H1 (cell line): ENCODE results near the gene CD7. TPM values are rescaled to one million over a fixed set of nuclear protein-coding genes. Genes with fewer than 3 reads are reported as not detected.

Source experiments
- CTCF ChIA-PET: fragments of 300-600 bp; sonication (Branson Sonifier 250); formaldehyde crosslinking; loops from one replicate; lab custom pipeline; 2021; ENCODE audit not compliant: partially characterized antibody; lab: Charles Lee
- POLR2A ChIA-PET: fragments of 300-600 bp; sonication (Branson Sonifier 250); formaldehyde crosslinking; loops from one replicate; lab custom pipeline; 2021; ENCODE audit warnings: inconsistent platforms; ENCODE audit not compliant: partially characterized antibody; lab: Charles Lee
- DNase-seq, 2 experiments: peaks; one replicate each; pipeline versions ENCODE4 v3.0.0 to v3.0.0-alpha.2; 2010 to 2022; ENCODE audit warnings: low spot score in 2 of 2, low read depth in 1 of 2, mixed read lengths in 1 of 2
- FAIRE-seq: peaks from 2 replicates; lab custom pipeline; 2011; peaks lifted over from hg19 to GRCh38; lab: Jason Lieb, UNC
- H2AFZ ChIP-seq: 2 replicates; pipeline ENCODE4 v1.8.1; 2012; ENCODE audit warnings: low read length, inconsistent platforms
- H2AK5ac ChIP-seq: 2 replicates; pipeline ENCODE4 v1.6.1; 2013; ENCODE audit warnings: low read depth, low read length
- H2BK120ac ChIP-seq: replicated peaks from 2 replicates; pipeline ENCODE3; 2013; ENCODE audit warnings: low read depth, low read length, inconsistent platforms
- H2BK12ac ChIP-seq: 2 replicates; pipeline ENCODE4 v1.6.1; 2013; ENCODE audit warnings: low read depth, low read length
- H2BK15ac ChIP-seq: 2 replicates; pipeline ENCODE4 v1.6.1; 2013; ENCODE audit warnings: low read length
- H2BK20ac ChIP-seq: 2 replicates; pipeline ENCODE4 v1.6.1; 2013; ENCODE audit warnings: low read length
- H2BK5ac ChIP-seq: 2 replicates; pipeline ENCODE4 v1.6.1; 2013; ENCODE audit warnings: low read depth, low read length
- H3K14ac ChIP-seq: 2 replicates; pipeline ENCODE4 v1.6.1; 2013; ENCODE audit warnings: inconsistent platforms; ENCODE audit not compliant: insufficient read length
- H3K18ac ChIP-seq: 2 replicates; pipeline ENCODE4 v1.6.1; 2013; ENCODE audit warnings: low read length; ENCODE audit errors: extremely low read depth
- H3K23ac ChIP-seq: 2 replicates; pipeline ENCODE4 v1.6.1; 2013; ENCODE audit warnings: inconsistent platforms; ENCODE audit not compliant: insufficient read length
- H3K23me2 ChIP-seq: 2 replicates; pipeline ENCODE4 v1.6.1; 2013; ENCODE audit warnings: low read depth, low read length
- H3K27ac ChIP-seq: 2 replicates; pipeline ENCODE4 v1.6.1; 2011; ENCODE audit warnings: low read depth, low read length, inconsistent platforms
- H3K27me3 ChIP-seq, 4 experiments: replicated peaks in 1 of 4; 1 replicate in 1 of 4; 2 replicates in 3 of 4; pipeline versions ENCODE4 v1.6.1 to v1.8.1; 2011 to 2013; ENCODE audit warnings: low read length in 3 of 4, mild to moderate bottlenecking in 3 of 4, inconsistent platforms in 2 of 4, mixed read lengths in 2 of 4, moderate library complexity in 1 of 4; ENCODE audit not compliant: control insufficient read depth in 3 of 4, insufficient read depth in 3 of 4; ENCODE audit errors: extremely low read depth in 1 of 4
- H3K36me3 ChIP-seq, 4 experiments: 2 replicates each; pipeline versions ENCODE4 v1.6.1 to v1.8.1; 2011 to 2013; ENCODE audit warnings: mild to moderate bottlenecking in 4 of 4, low read length in 3 of 4, moderate library complexity in 2 of 4, control low read depth in 1 of 4, inconsistent platforms in 1 of 4; ENCODE audit not compliant: insufficient read depth in 4 of 4, control insufficient read depth in 2 of 4
- H3K4ac ChIP-seq: replicated peaks from 2 replicates; pipeline ENCODE3; 2013; ENCODE audit warnings: low read length, low read depth, mixed read lengths, inconsistent platforms; ENCODE audit not compliant: insufficient read length
- H3K4me1 ChIP-seq, 4 experiments: replicated peaks in 1 of 4; 1 replicate in 1 of 4; 2 replicates in 3 of 4; pipeline versions ENCODE4 v1.6.1 to v1.8.1; 2011 to 2013; ENCODE audit warnings: low read length in 3 of 4, inconsistent platforms in 2 of 4, mixed read lengths in 1 of 4; ENCODE audit not compliant: insufficient read depth in 4 of 4, control insufficient read depth in 3 of 4
- H3K4me2 ChIP-seq, 2 experiments: 2 replicates each; pipeline versions ENCODE4 v1.6.1 to v1.8.1; 2011 to 2013; ENCODE audit warnings: low read depth in 2 of 2, low read length in 2 of 2, control low read depth in 1 of 2, inconsistent platforms in 1 of 2, mild to moderate bottlenecking in 1 of 2; ENCODE audit not compliant: insufficient read depth in 1 of 2
- H3K4me3 ChIP-seq, 4 experiments: fragments of 200-600, 300-600 bp in 1 of 4; sonication (generic), shearing (Covaris generic), sonication (Bioruptor Twin) in 1 of 4; 2 replicates each; pipeline versions ENCODE4 v1.5.1 to v1.8.1; 2011 to 2016; ENCODE audit warnings: low read length in 4 of 4, low read depth in 3 of 4, control low read depth in 2 of 4, inconsistent platforms in 2 of 4, mild to moderate bottlenecking in 2 of 4, mixed read lengths in 1 of 4, moderate library complexity in 1 of 4; ENCODE audit not compliant: insufficient read depth in 2 of 4; ENCODE audit errors: extremely low read depth in 1 of 4
- H3K56ac ChIP-seq: replicated peaks from 2 replicates; pipeline ENCODE3; 2013; ENCODE audit warnings: low read depth, mild to moderate bottlenecking, mixed read lengths, low read length, inconsistent platforms; ENCODE audit not compliant: insufficient read length
- H3K79me1 ChIP-seq: 2 replicates; pipeline ENCODE4 v1.6.1; 2013; ENCODE audit warnings: low read depth, low read length, control low read depth
- H3K79me2 ChIP-seq, 2 experiments: 2 replicates each; pipeline versions ENCODE4 v1.6.1 to v1.8.1; 2012 to 2013; ENCODE audit warnings: low read length in 2 of 2, mild to moderate bottlenecking in 2 of 2, inconsistent platforms in 1 of 2; ENCODE audit not compliant: insufficient read depth in 2 of 2, control insufficient read depth in 1 of 2
- H3K9ac ChIP-seq, 4 experiments: replicated peaks in 1 of 4; 1 replicate in 1 of 4; 2 replicates in 3 of 4; pipeline versions ENCODE4 v1.6.1 to v1.8.1; 2011 to 2013; ENCODE audit warnings: low read depth in 3 of 4, low read length in 3 of 4, control low read depth in 2 of 4, mild to moderate bottlenecking in 2 of 4, moderate library complexity in 2 of 4, inconsistent platforms in 1 of 4; ENCODE audit errors: extremely low read depth in 1 of 4
- H3K9me3 ChIP-seq, 2 experiments: 2 replicates each; pipeline versions ENCODE4 v1.6.1 to v1.8.1; 2012 to 2013; ENCODE audit warnings: mild to moderate bottlenecking in 2 of 2, moderate library complexity in 2 of 2, control low read depth in 1 of 2, inconsistent platforms in 1 of 2, low read depth in 1 of 2, low read length in 1 of 2, mixed read lengths in 1 of 2; ENCODE audit not compliant: insufficient read depth in 2 of 2
- H4K20me1 ChIP-seq, 2 experiments: replicated peaks in 1 of 2; 2 replicates each; pipeline versions ENCODE3 to v1.8.1; 2011 to 2013; ENCODE audit warnings: inconsistent platforms in 2 of 2, low read length in 2 of 2, mild to moderate bottlenecking in 1 of 2; ENCODE audit not compliant: insufficient read depth in 2 of 2, control insufficient read depth in 1 of 2
- H4K5ac ChIP-seq: 2 replicates; pipeline ENCODE4 v1.6.1; 2013; ENCODE audit warnings: low read length, low read depth, mixed read lengths, inconsistent platforms; ENCODE audit not compliant: insufficient read length
- H4K8ac ChIP-seq: 2 replicates; pipeline ENCODE4 v1.8.0; 2013; ENCODE audit warnings: mild to moderate bottlenecking, moderate library complexity, low read length, inconsistent platforms; ENCODE audit not compliant: insufficient read depth; ENCODE audit errors: extremely low read depth
- H4K91ac ChIP-seq: replicated peaks from 2 replicates; pipeline ENCODE3; 2013; ENCODE audit warnings: low read length, mixed read lengths, inconsistent platforms; ENCODE audit not compliant: insufficient read length
- USF2 ChIP-seq: IDR thresholded peaks from 2 replicates; pipeline ENCODE4 v1.6.1; 2011; ENCODE audit warnings: low read length, improper control_type of control experiment
- WGBS, 2 experiments: shearing (Covaris generic) in 1 of 2; methylation state at CpG; one replicate each; pipeline versions ENCODE4 v1.1.6 to v1.1.7; 2013 to 2015; ENCODE audit warnings: low lambda C conversion rate in 2 of 2, mixed read lengths in 2 of 2, inconsistent platforms in 1 of 2, low coverage in 1 of 2, missing lambda C conversion rate in 1 of 2; ENCODE audit not compliant: insufficient replicate concordance in 2 of 2, insufficient coverage in 1 of 2, insufficient read length in 1 of 2; ENCODE audit errors: extremely low coverage in 1 of 2, missing lambda C conversion rate in 1 of 2; 5-methylcytosine and 5-hydroxymethylcytosine counted together
- polyA plus RNA-seq, 7 experiments: library from polyadenylated mRNA; depleted of rRNA in 3 of 7; stranded (reverse) in 5 of 7; unstranded in 2 of 7; fragments of >200 nt in 5 of 7; fragments of 200-250 nt in 2 of 7; gene quantifications; 1 replicate in 5 of 7; 2 replicates in 1 of 7; 4 replicates in 1 of 7; pipeline versions ENCODE4 v1.2.1 to v1.2.3, GENCODE V29; 2011 to 2013; ENCODE audit warnings: missing spikeins in 2 of 7, mixed read lengths in 2 of 7
- total RNA-seq: library from RNA; stranded (reverse); fragmentation: NEBNext Ultra II Directional; extraction: Animal tissue kit (Norgen Biotek cat#: 25700); gene quantifications from 2 replicates; pipeline ENCODE4 v1.2.1, GENCODE V29; 2021

The CD7 gene
- total and polyA plus RNA-seq, 2 of the 8 experiments (the other 6 are each of a cell fraction or from before 2014, with no cell fraction given): 0.83 to 0.86 TPM

- Histone ChIP-seq H2AFZ (no peak overlapping the region), H3K14ac (no peak overlapping the region), H3K79me1 (peaks cover 3% of the 10 kb centered on the region), H3K4me3 (no peak overlapping the region), H3K36me3 (peaks cover 0 to 2% (median 0%) of the 10 kb centered on the region in 4 experiments; a peak in 2 of 8 replicates), H2BK12ac (no peak overlapping the region), H3K56ac (no peak overlapping the region), H3K18ac (no peak overlapping the region), H3K9me3 (no peaks in the 10 kb centered on the region), H3K27ac (no peak overlapping the region), H3K4me2 (no peak overlapping the region), H2BK120ac (no peak overlapping the region), H3K4me1 (peaks cover 0 to 21% (median 7%) of the 10 kb centered on the region in 4 experiments; a peak in 6 of 7 replicates), H4K8ac (no peak overlapping the region), H3K27me3 (peaks cover 0 to 5% (median 5%) of the 10 kb centered on the region in 4 experiments; a peak in 3 of 7 replicates), H2AK5ac (no peak overlapping the region; the same call in 1 of the 2 replicates), H4K91ac (no peak overlapping the region), H3K23ac (no peak overlapping the region), H4K5ac (no peak overlapping the region), H2BK20ac (no peak overlapping the region), H3K23me2 (peaks cover 6% of the 10 kb centered on the region), H3K79me2 (peaks cover 6 to 8% of the 10 kb centered on the region in 2 experiments), H4K20me1 (peaks cover 0 to 11% of the 10 kb centered on the region in 2 experiments), H3K4ac (no peak overlapping the region), H2BK5ac (no peak overlapping the region), H2BK15ac (no peak overlapping the region), H3K9ac (no peak overlapping the region)
- WGBS, 2 experiments: 90% methylated on average over 5 of the region's 5 CpGs; no CpG with 5 or more reads in 1 of the 2 experiments
- ChIA-PET CTCF (no interaction called here), POLR2A (no interaction called here)
- no peak for FAIRE-seq
- no peak for TF ChIP-seq USF2
- no peak for DNase-seq
Observed at GRCh38 chr17:82276938-82277337, 40.5 kb downstream of the CD7 start.
